Left lobe of liver (tissue), 2 donors: ENCODE data around the gene PWWP2B. TPM values are rescaled to one million over a fixed set of nuclear protein-coding genes. Genes with fewer than 3 reads are reported as not detected.

Source experiments
- ATAC-seq: fragments of 200-7000 bp; cut with Tn5 transposase; one replicate; pipeline ENCODE4 v1.9.1; 2020; ENCODE audit warnings: mild to moderate bottlenecking, moderate library complexity
- DNase-seq: peaks from one replicate; pipeline ENCODE4 v3.0.0-alpha.2; 2020; ENCODE audit warnings: low spot score
- total RNA-seq: library from RNA; stranded (reverse); gene quantifications from one replicate; pipeline ENCODE4 v1.2.1, GENCODE V29; 2021
- donor health status: DM: no; HTN: no; CAD: no; lungs with moderate emphysema.
- donor health status: DM: no; HTN: yes; CAD: no.

The PWWP2B gene
- total RNA-seq, 1 donor from 2014 or later, result 5.8 TPM

- DNase-seq, result no peak
- ATAC-seq, result no peak
These were observed 19.7 kb downstream of the PWWP2B start for GRCh38 chr10:132416566-132417256.

DNA sequence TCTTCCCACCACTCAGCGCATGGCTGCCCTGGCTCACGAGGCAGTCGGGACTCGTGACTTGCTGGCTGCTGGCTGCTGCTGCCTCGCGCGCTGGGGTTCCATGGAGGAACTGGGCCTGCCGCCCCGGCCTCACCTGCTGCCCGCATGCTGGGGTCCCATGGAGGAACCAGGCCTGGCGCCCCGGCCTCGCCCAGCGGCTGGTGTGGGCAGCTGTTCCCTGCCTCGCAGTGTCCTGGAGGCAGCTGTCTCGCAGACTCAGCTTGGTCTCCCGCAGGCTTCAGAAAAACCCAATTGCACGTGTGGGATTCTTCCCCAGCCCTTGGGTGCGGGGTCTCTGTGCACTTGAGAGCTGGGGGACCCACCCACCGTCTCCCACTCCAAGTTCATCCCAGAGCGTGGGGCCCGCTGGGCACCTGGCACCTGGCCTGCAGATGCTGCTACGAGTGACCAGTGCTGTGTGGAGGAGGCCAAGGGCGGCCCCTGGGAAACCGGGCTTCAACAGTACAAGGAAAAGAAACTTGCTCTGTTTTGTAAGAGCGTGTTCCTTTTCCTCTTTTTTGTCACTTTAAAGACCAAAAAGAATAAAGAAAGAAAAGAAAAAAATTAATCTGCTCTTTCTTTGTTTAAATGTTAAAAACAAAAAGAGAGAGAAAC, 20.4 kb downstream of the PWWP2B start:
- ATAC-seq (no peak), DNase-seq (no peak)

DNA sequence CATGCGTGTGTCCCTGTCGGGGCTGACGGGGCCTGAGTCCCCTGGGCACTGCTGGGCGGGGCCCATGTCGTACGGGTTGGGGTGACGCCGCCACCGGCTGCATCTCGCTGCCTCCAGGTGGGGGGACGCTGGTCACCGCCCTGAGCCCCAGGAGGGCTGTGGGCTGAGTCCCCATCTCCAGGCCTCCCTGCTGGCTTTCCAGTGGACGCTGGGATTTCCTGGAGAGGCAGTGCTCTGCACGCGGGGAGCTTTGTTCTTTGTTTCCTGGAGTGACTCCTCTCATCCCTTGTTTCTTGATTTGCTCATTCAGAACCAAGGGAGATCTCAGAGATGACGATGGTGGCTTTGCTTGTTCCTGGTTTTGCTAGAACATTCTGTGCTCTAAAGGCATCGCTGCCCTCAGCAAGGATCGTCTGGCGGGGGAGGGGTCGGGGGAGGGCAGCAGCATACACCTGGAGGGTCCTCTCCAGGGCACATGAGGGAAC, 21.0 kb downstream of the PWWP2B start:
- ATAC-seq (no peak), DNase-seq (no peak)

- ATAC-seq (no peak), DNase-seq (no peak)
These were observed 21.8 kb downstream of the PWWP2B start for GRCh38 chr10:132418527-132419416.

- DNase-seq (no peak), ATAC-seq (no peak)
These were observed 22.8 kb downstream of the PWWP2B start for GRCh38 chr10:132419538-132420468.

DNA sequence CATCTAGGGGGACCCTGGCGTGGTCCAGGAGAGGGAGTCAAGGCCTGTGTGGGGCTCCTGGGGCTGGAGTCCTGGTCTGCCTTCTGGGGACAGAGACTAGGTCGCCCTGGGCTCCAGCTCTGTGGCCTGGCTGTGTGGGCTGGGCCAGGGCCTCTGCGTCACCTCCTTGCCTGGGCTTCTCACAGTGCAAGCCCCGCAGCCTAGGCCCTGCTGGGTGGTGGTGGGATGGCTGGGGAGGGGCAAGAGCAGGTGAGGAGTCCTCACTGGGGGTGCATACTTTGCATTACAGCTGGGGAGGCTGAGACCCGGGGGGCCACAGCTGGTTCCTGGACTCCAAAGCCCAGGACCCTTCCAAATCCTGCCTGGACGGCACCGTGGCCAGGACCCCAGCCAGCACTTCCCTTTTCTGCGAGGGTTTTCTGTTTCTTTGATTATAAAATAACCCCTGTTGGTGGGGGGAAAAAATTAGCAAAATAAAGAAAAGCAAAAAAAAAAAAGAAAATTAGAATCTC, 23.5 kb downstream of the PWWP2B start:
- no peak for DNase-seq
- no peak for ATAC-seq

DNA sequence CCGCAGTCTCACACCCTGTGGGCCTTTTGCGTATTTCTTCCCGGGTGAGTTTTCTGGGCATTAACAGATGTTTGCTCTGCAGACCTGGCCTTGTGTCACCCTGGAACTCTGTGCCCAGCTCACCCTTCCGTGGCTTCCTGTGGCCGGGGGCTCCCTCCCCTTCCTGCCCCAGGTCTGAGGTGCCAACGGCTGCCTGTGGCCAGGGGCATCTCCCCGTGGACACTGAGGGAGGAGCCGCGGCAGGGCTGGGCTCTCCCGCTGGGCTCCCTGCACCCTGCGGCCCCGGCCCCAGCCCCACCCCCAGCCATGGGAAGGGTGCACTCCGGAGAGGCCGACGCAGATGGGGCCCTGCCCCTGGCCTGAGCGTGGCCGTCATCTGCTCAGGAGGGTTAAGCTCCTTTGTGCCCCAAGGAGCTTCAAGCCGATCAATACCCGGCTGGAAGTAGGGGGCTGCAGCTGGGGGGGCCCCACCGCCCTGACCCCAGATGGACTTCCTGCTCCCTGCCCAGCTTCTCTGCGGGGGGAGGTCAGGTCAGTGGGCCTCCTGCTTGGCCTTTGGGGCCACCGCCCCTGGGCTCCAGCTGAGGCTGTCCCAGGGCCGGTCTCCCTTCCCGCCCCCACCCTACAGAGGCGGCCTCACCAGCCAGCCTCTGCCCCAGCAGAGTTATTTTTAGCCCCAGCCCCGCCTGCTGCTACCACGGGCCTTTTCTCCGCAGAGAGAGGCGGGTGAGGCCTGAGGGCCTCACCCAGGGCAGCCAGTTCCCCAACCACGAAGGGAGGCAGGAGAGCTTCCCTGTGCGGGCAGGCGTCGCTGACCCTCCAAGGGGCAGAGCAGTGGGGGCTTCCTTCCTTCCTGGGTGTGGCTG, 24.2 kb downstream of the PWWP2B start:
- DNase-seq (no peak), ATAC-seq (peak; percentile 66)

DNA sequence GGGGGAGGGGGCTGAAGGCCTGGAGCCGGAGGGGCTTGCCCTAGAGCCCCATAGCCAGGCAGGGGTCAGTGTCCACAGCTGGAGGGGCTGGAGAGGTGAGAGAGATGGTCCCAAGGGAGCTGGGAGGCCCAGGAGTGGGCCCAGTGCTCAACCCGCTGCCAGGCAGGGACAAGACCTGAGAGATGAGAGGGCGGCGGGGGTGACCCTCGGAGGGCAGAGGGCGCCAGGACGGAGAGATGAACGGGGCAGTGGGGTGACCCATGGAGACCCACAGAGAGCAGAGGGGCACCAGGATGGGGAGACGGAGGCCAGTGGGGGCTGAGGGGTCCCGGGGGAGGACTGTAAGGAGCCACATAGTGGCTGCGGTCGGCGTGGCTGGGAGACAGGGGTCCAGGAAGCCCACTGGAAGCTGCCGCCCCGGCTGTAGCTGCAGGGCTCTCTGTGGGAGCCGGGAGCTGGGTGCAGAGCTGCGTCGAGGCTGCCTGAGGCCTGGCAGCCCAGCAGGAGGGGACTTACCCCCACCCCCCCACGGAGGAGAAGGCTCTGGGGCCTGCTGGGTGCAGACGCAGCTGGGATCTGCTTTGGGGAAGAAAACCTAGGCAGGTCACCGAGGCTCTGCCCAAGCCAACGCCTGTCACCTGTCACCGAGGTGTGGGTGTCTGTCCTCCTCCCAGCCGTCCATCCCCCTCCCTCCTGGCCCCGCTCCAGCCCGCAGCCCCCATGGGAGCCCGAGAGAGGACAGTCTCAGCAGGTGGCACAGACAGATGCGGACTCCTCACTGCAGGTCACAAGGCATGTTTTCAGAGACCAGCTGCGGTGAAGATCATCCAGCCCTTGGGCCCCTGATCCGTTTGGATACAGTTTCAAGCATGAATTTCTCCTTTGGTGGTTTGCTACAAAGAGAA, 25.1 kb downstream of the PWWP2B start:
- ATAC-seq, result no peak
- DNase-seq, result no peak

GRCh38 chr10:132422903-132423825, 26.2 kb downstream of the PWWP2B start:
- no peak for ATAC-seq
- DNase-seq, result no peak

DNA sequence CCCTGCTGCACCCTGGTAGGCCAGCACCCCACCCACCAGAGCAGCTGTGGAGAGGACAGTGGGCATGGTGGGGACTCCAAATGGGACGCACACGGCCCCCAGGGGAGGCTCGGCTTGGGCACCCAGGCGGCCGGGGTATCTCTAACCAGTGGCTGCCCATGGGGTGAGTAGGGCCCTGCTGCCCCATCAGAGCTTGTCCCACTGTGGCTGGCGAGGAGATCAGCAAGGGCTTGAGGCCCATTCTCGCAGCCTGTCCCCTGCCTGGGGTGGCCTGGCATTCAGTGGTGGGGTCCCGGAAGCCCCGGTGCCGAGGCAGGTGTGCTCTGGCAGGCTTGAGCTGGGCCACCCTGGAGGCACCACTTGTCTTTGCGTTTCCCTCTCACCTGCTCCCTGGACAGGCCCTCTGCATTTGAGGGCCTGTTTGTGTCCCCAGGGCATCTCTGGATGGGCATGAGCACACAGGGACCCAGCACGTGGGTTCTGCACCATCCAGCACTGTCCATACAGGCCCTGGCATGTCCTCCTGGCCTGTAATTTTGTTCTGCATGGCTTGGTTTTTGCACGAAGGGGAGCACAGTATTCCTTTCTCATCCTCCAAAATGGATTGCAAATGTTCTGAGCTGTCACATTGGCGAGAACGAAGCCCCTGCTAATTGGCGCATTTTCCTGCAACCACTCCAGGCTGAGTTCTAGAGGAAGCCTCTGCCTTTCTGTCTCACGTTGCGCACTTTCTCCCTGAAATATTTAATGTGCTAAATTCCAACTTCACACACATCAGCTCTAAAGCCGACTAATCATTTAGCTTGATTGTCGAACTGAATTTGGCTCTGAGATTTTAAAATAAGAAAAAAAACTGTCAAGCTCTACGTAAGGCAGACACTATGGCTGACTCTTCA, 27.2 kb downstream of the PWWP2B start:
- DNase-seq, result no peak

GRCh38 chr10:132425029-132425756, 28.2 kb downstream of the PWWP2B start:
- DNase-seq, result no peak
- no peak for ATAC-seq

More for the DNA sequence above, 27.2 kb downstream of the PWWP2B start:
- no peak for ATAC-seq

DNA sequence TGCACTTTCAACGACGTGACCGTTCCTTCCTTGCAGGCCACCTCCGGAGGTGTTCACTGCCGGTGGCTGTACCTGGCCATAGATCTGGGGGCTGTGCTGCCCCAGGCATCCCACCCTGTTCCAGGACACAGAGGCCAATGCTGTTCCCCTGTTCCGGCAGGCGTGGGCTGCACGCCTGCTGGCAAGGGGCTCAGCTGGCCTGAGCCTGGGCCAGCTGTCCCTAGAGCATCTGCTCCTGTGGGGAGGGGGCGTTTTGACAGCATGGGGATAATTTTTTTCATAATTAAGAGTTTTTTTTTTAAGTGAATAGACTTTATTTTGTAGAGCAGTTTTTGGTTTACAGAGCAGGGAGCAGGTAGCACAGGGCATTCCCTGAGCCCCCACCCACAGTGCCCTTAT, 28.8 kb downstream of the PWWP2B start:
- no peak for ATAC-seq
- no peak for DNase-seq

DNA sequence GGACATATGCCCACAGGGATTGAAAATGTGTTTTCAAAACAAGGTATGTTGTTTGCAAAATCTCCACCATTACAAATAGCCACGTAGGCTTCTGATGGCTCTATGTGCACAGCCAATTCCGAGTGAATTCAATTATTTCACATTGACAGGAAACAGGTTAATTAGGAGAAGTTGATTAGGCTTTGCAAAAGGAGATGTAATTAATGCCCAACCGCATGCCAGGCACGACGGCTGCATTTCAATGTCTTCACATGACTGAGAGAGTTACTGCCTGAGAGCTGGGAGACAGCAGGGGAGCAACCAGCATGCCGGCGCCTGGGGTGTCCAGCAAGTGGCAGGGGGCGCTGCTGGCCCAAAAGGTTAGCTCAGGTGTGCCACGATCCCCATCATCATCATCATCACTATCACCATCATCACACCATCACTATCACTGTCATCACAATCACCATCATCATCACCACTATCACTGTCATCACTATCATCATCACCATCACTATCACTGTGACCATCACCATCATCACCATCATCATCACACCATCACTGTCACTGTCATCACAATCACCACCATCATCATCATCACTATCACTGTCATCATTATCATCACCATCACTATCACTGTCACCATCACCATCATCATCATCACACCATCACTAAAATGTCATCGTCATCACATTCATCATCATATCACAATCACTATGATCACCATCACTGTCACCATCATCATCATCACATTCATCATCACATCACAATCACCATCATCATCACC, 30.2 kb downstream of the PWWP2B start:
- ATAC-seq (no peak), DNase-seq (no peak)

DNA sequence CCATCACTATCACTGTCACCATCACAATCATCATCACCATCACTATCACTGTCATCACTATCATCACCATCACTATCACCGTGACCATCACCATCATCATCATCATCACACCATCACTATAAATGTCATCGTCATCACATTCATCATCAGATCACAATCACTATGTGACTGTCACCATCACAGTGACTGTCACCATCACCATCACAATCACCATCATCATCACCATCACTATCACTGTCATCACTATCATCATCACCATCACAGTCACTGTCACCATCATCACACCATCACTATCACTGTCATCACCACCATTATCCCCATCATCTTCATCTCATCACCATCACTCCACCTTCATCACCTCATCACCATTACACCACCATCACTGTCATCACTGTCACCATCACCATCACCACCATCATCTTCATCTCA, 31.0 kb downstream of the PWWP2B start:
- DNase-seq, result no peak
- no peak for ATAC-seq
